ENCODE results near the gene RGS6. TPM values are rescaled to one million over a fixed set of nuclear protein-coding genes. Genes with fewer than 3 reads are reported as not detected.

Gene RGS6
- not detected in 2 replicates for total RNA-seq

DNA sequence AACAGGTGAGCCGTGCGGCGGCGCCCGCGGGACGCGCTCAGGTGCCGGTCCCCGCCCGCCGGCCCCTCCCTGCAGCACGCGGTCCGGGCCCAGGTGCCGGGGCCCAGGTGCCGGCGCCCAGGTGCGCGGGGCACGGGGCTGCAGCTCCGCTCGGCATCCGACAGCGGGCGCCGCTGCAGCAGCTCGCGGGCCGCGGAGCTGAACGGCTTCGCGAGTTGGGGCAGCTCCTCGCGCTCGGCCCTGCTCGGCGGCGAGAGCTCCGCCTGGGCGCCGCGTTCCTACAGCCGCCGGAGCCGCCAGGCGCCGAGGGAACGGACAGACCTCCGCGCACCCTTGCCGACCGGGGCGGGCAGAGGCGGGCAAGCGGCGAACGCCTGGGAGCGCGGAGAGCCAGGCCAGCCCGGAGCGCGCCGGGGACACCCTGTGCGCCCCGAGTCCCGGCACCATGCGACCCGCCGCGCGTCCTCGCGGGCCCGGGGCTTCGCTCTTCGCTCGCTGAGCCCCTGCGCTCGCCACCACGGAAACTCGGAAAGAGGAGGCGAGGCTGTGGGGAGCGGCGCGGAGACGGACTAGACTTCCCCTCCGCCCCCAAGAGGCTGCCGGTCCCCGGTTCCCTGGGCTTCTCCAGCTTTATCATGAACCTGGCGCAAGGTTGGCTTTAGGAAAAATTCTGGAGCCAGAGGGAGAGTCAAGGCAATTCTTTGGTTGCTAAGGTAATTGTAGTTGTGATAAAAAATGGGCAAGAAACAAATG, at the start of gene RGS6:
Gene RGS6 (plus strand): TSS at position 201 of the 753 bp plus-strand sequence.

Data from smooth muscle cell of trachea (primary cell).